ENCODE data around the gene ERF.
"Not testable (repeated sequence)": the region's sequence is repeated elsewhere in the genome, so short reads cannot be mapped to it uniquely, and the experiment has no call there.

ERF gene

DNA sequence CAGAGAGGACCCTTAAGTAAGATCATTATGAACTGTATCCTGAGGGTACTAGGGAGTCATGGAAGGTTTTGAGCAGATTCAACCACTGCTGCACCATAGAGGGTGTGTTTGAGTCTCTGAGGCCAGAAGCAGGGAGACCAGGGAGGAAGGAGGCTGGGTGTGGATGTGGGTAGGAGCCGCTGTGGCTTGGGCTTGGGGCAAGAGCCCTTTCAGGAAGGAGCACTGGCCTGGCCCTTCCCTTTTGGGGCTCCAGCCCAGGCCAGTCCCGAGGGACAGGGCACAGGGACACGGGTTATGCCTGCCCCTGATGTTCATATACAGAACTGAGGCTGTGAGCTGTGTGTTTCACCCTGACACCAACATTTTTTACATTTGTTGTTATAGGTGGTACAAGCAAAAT, 21.4 kb upstream of the ERF start:
- no peak for DNase-seq

DNA sequence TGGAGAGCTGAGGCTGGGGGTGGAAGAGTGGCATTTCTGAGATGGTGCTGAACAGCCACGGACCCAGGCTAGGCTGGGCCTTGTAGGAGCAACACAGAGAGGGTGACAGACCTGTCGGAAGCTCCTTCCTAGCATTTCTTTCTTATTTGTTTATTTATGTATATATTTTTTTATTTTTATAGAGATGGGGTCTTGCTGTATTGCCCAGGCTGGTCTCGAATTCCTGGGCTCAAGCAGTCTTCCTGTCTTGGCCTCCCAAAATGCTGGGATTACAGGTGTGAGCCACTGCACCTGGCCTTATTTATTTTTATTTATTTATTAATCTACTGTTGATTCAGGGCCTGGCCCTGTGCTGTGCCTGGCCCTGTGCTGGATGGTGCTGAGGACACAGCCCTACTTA, 20.6 kb upstream of the ERF start:
- DNase-seq = no peak

DNA sequence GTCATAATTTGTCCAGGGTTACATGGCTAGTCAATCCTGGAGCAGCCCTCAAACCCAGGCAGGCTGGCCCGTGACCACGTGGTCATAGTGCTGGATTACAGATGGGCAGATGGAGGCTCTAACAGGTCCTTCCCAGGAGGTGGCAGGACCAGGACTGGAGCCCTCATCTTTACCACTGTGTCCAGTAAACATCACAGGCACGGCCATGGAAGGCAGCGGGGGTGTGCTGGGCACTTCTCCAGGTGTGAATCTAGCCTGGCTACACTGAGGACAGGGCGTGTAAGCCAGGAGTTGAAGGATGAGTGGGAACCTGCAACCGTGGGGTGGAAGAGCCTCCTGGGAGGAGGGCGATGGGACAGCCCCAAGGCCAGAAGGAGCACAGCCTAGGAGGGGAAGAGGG, 20.2 kb upstream of the ERF start:
- no peak for DNase-seq

DNA sequence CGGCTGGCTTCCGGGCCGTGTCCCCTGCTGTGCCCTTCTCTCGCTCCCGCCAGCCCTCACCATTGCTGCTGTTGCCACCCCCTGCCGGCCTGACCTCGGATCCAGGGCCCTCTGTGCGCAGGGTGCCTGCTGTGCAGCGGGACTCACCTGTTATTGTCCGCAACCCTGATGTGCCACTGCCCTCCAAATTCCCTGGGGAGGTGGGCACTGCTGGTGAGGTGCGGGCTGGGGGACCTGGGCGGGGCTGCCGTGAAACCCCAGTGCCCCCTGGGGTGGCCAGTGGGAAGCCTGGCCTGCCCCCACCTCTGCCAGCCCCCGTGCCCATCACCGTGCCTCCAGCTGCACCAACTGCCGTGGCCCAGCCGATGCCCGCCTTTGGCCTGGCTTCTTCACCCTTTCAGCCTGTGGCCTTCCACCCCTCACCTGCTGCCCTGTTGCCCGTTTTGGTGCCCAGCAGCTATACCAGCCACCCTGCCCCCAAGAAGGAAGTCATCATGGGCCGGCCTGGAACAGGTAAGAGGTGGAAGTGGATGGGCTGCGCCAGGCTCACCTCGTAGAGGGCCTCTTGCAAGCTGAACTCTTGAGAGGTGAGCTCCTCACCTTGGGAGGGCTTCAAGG, 19.2 kb upstream of the ERF start:
- DNase-seq = no peak

DNA sequence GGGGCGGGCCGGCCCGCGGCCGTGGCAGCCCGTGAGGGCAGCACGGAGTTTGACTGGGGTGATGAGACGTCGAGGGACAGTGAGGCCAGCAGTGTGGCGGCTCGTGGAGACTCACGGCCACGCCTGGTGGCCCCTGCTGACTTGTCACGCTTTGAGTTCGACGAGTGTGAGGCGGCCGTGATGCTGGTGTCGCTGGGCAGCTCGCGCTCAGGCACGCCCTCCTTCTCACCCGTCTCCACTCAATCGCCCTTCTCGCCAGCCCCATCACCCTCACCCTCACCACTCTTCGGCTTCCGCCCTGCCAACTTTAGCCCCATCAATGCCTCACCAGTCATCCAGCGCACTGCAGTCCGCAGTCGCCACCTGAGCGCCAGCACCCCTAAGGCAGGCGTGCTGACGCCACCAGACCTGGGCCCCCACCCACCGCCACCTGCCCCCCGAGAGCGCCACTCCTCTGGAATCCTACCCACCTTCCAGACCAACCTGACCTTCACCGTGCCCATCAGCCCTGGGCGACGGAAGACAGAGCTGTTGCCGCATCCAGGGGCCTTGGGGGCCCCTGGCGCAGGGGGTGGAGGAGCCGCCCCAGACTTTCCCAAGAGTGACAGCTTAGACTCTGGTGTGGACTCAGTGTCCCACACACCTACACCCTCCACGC, 18.6 kb upstream of the ERF start:
- DNase-seq = no peak

DNA sequence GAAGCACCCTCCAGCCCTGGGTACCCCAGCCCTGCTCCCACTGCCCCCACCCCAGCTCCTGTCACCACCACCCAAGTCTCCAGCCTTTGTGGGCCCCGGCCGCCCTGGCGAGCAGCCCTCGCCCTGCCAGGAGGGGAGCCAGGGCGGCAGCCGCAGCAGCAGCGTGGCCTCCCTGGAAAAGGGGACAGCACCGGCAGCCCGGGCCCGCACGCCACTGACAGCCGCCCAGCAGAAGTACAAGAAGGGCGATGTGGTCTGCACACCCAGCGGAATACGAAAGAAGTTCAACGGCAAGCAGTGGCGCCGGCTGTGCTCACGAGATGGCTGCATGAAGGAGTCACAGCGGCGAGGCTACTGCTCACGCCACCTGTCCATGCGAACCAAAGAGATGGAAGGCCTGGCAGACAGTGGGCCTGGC, 18.1 kb upstream of the ERF start:
- DNase-seq = no peak

DNA sequence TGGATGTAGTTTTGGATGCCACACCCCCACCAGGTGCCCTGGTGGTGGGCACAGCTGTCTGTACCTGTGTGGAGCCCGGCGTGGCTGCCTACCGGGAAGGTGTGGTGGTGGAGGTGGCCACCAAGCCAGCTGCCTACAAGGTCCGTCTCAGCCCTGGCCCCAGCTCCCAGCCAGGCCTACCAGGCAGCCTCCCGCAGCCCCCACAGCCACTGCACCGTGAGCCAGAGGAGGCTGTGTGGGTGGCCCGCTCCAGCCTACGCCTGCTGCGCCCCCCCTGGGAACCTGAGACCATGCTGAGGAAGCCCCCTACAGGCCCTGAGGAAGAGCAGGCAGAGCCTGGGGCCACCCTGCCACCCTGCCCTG, 17.6 kb upstream of the ERF start:
- no peak for DNase-seq

DNA sequence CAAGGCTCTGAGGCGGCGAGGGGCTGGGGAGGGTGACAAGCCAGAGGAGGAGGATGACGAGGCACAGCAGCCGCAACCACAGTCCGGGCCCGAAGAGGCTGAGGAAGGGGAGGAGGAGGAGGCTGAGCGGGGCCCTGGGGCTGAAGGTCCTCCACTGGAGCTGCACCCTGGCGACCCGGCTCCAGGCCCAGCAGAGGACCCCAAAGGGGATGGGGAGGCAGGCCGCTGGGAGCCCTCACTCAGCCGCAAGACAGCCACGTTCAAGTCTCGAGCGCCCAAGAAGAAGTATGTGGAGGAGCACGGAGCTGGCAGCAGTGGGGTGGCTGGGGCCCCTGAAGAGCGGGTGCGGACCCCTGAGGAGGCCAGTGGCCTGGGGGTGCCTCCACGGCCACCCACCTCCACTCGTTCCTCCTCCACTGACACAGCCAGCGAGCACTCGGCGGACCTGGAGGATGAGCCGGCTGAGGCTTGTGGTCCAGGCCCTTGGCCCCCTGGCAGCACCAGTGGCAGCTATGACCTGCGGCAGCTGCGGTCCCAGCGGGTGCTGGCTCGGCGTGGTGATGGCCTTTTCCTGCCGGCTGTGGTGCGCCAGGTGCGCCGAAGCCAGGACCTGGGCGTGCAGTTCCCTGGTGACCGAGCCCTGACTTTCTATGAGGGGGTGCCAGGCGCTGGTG, 17.1 kb upstream of the ERF start:
- no peak for DNase-seq

DNA sequence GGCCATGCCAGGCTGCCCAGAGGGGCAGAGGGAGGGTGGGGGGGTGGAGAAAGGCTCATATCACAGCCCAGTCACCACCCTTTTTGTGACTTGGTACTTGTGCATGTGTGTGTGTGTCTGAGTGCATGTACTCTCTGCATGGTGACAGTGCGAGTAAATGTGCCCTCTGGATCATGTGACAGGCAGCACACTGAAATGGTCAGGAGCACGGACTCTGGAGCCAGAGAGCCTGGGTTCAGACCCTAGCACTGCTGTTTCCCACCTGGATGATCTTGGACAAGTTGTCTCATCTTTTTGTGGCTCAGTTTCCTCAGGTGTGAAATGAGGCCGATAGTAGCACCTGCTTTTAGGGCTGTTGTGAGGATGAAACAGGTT, 16.1 kb upstream of the ERF start:
- DNase-seq = peak in 2 of 58 donors; percentile 61 to 67

DNA sequence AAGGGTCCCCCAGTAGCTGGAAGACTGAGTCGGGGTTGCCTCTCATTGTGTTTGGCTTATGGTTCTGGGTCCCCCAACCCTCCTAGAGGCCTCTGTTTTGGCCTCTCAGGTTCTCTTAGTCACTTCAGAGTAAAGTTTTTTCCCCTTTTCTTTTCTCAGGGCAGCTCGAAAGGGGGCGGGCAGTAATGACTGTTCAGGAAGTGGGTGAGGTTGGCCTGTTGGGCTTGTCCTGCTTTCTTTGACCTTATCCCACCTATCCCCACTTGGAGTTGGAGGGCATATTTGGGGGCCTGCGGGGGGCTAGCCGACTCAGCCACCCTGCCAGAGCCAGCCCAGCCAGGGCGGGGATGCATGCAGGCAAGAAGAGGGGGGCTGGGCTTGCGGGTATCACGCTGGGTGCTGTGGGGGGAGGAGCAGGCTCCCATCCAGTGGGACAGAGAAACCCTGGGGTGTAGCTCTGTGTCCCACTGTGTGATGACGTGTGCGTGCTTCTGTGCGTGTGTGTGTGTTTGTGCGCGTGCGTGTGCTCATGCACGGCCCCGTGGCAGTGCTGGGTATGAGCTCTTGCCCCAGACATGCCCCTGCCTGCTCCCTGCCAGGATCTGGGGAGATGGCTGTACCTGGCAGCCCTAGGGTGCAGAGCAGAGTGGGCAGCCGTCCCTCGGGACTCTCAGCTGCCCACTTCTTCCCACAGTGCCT, 15.6 kb upstream of the ERF start:
- peak in 36 of 58 donors; percentile 26 to 83 (median 44) for DNase-seq

DNA sequence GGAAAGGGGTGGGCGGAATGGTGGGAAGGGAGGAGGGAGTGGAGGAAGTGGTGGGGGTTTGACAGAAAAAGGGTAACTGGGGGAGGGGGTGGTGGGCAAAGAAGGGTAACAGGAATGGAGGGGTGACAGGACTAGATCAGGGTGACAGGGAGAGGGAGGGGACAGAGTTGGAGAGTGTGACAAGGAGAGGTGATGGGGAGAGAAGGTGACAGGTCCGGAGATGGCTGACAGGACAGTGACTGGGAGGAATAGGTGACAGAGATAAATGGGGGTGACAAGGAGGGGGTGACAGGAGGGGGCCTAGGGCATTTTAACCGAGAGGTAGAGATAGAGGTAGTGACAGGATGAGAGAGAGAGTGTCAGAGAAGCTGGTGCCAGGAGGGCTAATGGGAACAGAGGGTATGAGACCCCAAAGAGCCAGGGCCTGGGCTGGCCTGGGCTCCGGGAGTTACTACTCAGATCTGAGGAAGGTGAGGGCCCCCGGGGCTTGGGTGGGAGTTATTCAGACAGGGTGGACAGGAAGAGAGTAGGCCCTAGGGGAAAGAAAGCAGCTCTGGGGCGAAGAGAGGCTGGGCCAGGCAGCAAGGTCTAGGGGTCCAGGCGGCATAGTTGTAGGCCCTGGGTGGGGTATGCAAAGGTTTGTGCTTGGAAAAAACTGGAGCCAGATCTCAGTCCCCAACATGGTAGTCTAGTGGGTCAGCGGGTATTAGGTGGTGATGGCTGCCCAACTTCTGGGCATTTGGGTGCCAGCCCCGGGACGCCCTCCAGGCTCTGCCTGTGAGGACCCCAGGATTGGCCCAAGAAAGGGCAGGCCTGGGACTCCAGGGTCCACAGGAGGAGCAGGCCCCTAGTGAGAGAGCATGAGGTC, 14.8 kb upstream of the ERF start:
- DNase-seq = peak in 1 of 58 donors; percentile 18

DNA sequence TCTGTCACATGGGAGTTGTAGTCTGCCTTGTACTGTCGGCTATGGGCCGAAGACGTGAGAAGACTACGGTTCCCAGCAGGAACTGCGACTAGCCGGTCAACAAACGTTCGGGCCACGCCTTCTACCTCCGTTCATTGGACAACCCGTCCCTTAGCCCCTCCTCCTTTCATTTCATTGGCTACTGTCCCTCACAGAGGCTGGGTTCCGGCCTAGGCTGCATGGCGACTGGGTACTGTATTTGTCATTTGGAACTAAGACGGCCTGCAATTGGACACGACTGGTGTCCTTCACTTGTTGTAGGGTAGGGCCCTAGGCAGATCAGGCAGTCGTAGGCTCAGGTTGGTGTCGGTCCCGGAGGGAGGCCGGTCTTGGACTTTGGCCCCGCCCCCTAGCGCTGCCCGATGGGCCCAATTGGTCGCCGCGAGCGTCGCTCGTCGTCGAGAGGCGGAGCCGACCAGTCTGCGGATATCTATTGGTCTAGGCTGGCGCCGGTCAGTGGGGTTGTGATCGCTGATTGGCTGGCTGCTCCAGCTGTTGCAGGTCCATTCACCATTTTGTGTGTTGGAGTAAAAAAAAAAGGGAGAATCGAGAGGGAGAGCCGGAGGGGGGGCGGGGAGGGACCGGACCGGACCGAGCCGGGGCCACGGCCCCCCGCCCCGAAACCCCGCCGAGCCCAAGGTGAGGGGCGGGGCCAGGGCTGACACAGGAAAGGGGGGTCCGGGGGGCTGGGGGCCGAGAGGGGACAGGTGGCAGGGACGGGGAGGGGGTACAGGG, 14.0 kb upstream of the ERF start, which contains the start of gene CIC:
CIC (plus strand) TSS at position 549 of the 774 bp plus-strand sequence. CDS start 2,532 bp downstream, outside the sequence.
- peak; percentile 98 to 100 (median 100) for DNase-seq

DNA sequence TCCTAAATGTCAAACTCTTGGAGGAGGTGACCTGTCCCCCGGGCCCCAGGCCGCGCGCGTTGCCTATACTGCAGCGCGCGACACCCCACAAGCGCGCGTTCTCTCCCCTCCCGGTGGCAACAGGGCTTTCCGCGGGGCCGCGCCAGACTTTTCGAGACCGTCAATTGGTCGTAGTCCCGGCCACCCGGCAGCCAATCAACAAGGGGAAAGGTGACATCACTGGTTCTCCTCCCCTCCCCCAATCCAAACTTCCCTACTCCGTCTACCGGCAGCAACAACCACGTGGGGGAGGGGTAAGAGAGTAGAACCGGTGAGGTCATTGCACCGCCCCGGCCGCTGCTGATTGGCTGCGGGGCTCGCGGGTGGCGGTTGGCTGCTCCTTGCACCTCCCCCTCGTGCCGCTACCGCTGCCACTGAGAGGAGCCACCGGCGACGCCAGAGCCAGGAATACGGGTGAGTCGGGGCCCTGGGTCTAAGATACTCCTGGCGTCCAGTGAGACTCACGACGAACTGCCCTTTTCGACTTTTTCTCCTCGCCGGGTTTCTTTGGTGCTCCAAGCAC, 13.3 kb upstream of the ERF start:
- DNase-seq = peak; percentile 97 to 100 (median 100)

DNA sequence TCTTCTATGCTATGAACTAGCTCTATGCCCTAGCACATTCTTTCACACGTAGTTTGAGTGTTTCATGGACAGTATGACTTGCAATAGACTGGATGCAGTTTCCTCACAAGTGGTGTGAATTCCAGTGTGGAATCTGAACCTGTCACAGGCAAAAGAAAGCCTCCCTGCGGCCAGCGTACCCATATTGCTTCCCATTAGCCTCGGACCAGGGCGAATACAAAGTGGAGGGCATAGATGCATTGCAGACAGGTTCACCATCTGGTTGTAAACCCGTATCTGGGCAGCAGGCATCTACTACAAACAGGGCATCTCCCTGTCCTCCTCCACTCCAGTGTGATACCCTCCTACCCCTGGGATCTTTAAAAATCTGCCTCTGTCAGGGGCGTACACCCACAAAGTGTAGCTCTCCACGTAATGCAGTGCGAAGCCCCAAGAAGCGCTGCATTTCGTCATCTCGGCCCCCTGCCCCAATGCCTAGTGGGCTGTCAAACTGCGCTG, 12.8 kb upstream of the ERF start:
- no peak for DNase-seq

DNA sequence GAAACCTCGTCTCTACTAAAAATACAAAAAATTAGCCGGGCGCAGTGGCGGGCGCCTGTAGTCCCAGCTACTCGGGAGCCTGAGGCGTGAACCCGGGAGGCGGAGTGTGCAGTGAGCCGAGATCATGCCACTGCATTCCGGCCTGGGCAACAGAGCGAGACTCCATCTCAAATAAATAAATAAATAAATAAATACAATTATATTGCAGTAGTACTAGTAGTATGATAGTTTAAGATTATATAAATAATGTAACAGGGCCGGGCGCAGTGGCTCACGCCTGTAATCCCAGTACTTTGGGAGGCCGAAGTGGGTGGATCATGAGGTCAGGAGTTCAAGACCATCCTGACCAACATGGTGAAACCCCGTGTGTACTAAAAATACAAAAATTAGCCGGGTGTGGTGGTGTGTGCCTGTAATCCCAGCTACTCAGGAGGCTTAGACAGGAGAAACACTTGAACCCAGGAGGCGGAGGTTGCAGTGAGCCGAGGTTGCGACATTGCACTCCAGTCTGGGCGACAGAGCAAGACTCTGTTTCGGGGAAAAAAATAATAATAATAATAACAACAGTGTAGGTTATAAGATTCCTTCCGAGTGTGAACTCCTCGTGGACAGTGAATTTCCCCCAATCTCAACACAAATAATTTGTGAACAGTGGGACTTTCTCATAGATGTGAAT, 12.1 kb upstream of the ERF start:
- DNase-seq = not testable (repeated sequence)

DNA sequence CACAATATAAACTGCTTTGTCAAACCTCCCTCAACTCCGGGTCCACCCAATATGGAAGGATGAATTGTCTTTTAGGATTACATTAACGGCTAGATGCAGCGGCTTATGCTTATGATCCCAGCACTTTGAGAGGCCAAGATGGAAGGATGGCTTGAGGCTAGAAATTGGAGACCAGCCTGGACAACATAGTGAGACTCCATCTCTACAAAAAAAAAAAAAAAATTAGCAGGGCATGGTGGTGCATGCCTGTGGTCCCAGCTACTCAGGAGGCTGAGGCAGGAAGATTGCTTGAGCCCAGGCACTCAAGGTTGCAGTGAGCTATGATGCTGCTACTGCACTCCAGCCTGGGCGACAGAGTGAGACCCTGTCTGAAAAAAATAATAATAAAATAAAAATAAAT, 11.2 kb upstream of the ERF start:
- not testable (repeated sequence) for DNase-seq

DNA sequence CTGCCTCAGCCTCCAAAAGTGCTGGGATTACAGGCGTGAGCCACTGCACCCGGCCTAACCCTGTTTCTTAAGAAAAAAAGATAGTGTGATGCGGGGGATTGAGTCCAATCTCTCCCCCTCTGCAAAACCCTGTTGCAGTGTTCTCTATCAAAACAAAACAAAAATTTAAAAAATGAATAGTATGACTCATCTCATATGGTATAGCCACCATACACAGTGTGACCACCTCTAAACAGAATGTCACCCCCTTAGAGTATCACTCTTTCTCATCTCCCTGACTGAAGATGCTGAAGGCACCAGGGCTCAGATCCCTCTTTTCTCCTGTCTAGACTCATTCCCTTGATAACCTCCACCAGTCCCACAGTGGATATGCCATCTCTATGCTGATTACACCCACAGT, 6.8 kb upstream of the ERF start:
- DNase-seq = no peak

DNA sequence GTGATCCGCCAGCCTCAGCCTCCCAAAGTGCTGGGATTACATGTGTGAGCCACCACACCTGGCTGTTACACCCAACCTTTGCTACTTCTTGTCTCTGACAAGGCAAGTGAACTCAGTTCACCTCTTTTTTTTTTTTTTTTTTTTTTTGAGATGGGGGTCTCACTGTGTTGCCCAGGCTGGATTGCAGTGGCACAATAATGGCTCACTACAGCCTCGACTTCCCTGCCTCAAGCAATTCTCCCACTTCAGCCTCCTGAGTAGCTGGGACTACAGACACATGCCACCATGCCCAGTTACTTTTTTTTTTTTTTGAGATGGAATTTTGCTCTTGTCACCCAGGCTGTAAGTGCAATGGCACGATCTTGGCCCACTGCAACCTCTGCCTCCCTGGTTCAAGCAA, 2.9 kb upstream of the ERF start:
- not testable (repeated sequence) for DNase-seq
